Panc1 (cell line): ENCODE measurements around the gene BCL2L2. TPM values are rescaled to one million over a fixed set of nuclear protein-coding genes. Genes with fewer than 3 reads are reported as not detected.

ENCODE experiments used
- ATAC-seq: fragments of 200-7000 bp; cut with Tn5 transposase; 2 replicates; pipeline ENCODE4 v1.9.1; 2020; ENCODE audit warnings: mild to moderate bottlenecking, moderate library complexity
- BruUV-seq: library from RNA; stranded (reverse); fragments of 400-500 nt; replicated peaks from 2 replicates; lab custom pipeline; 2021; lab: Mats Ljungman, UMichigan
- CTCF ChIA-PET: fragments of 300-600 bp; sonication (Branson Sonifier 250); formaldehyde crosslinking; loops from one replicate; lab custom pipeline; 2022; ENCODE audit warnings: antibody characterized with exemption; lab: Charles Lee
- POLR2A ChIA-PET: fragments of 300-600 bp; sonication (Branson Sonifier 250); formaldehyde crosslinking; loops from one replicate; lab custom pipeline; 2022; ENCODE audit warnings: antibody characterized with exemption; lab: Charles Lee
- DNase-seq: peaks from one replicate; pipeline ENCODE4 v3.0.0-alpha.2; 2010; ENCODE audit warnings: low read depth, low spot score
- H3K27ac ChIP-seq: 2 replicates; pipeline ENCODE4 v1.5.1; 2011; ENCODE audit warnings: mild to moderate bottlenecking, low read length, inconsistent platforms
- H3K27me3 ChIP-seq: fragments of 200-500 bp; sonication (Bioruptor generic); 2 replicates; pipeline ENCODE4 v1.6.0; 2014; ENCODE audit warnings: low read length, inconsistent platforms; ENCODE audit not compliant: control insufficient read depth, insufficient read depth
- H3K36me3 ChIP-seq: fragments of 200-500 bp; sonication (Bioruptor generic); 2 replicates; pipeline ENCODE4 v1.5.1; 2014; ENCODE audit warnings: inconsistent platforms, mild to moderate bottlenecking, low read length, moderate library complexity; ENCODE audit not compliant: control insufficient read depth, insufficient read depth
- H3K4me1 ChIP-seq: 2 replicates; pipeline ENCODE4 v1.5.1; 2011; ENCODE audit warnings: inconsistent platforms, mild to moderate bottlenecking, low read length, moderate library complexity; ENCODE audit not compliant: control insufficient read depth, insufficient read depth
- H3K4me3 ChIP-seq, 2 experiments: 2 replicates each; pipeline ENCODE4 v1.5.1; 2011 to 2012; ENCODE audit warnings: low read depth in 2 of 2, low read length in 2 of 2, mild to moderate bottlenecking in 2 of 2, inconsistent platforms in 1 of 2, moderate library complexity in 1 of 2
- H3K9me3 ChIP-seq: fragments of 200-500 bp; sonication (Bioruptor generic); 2 replicates; pipeline ENCODE4 v1.5.1; 2014; ENCODE audit warnings: low read depth, mild to moderate bottlenecking, inconsistent platforms, low read length, moderate library complexity; ENCODE audit not compliant: control insufficient read depth, insufficient read depth
- POLR2AphosphoS5 ChIP-seq: IDR thresholded peaks from 2 replicates; pipeline ENCODE4 v1.6.1; 2012; ENCODE audit warnings: mild to moderate bottlenecking, low read depth, low read length, moderate library complexity
- SIN3A ChIP-seq: IDR thresholded peaks from 2 replicates; pipeline ENCODE4 v1.6.1; 2012; ENCODE audit warnings: low read depth, mild to moderate bottlenecking, low read length, moderate library complexity, borderline replicate concordance; ENCODE audit not compliant: insufficient read depth
- TCF7L2 ChIP-seq: IDR thresholded peaks from 2 replicates; pipeline ENCODE4 v1.6.1; 2011; ENCODE audit warnings: mild to moderate bottlenecking, low read depth, low read length, inconsistent platforms
- in situ Hi-C: cut with HindIII; loops from 2 replicates; pipeline ENCODE4 v1.10.0; 2016; ENCODE audit warnings: low sequenced_read_pairs, low pct_unique_long_range_greater_than_20kb
- intact Hi-C: fragments of 100-400 bp; cut with micrococcal nuclease; formaldehyde crosslinking; loops from one replicate; pipeline ENCODE4 v1.10.0; 2022; ENCODE audit not compliant: unreplicated experiment
- total RNA-seq: library from RNA; stranded (reverse); gene quantifications from one replicate; pipeline ENCODE4 v1.2.1, GENCODE V29; 2021; ENCODE audit not compliant: unreplicated experiment
- TF ChIP-seq, protein P1 (sequence below), 2 experiments: IDR thresholded peaks; 2 replicates each; pipeline ENCODE4 v1.6.1; 2011 to 2012; ENCODE audit warnings: low read depth in 2 of 2, control low read depth in 1 of 2, low read length in 1 of 2, mild to moderate bottlenecking in 1 of 2, moderate library complexity in 1 of 2; ENCODE audit not compliant: insufficient read depth in 1 of 2
- TF ChIP-seq, protein P2 (sequence below): fragments of 450-650 bp; IDR thresholded peaks from 2 replicates; pipeline ENCODE4 v1.5.1; 2017; ENCODE audit warnings: mild to moderate bottlenecking

The BCL2L2 gene
- total RNA-seq, 1 experiment from 2014 or later: 18.9 TPM

DNA sequence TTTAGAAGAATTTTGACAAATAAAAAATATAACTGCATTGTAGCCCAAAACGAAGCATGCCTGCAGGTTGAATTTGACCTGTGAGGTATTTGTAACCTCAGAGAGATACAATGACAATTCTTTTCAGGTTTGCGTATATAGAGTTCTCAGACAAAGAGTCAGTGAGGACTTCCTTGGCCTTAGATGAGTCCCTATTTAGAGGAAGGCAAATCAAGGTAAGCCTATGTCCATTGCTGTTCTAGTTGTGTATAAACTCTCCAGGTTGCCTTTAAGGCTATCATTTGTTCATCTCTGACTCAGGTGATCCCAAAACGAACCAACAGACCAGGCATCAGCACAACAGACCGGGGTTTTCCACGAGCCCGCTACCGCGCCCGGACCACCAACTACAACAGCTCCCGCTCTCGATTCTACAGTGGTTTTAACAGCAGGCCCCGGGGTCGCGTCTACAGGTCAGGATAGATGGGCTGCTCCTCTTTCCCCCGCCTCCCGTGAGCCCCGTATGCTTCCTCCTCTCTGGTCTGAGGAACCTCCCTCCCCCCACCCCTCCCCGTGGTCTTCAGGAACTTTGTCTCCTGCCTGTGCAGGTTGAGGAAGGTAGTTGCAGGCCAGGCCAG is 17.3 kb downstream of the BCL2L2 start:
- CTCF ChIA-PET: no interaction called here
- POLR2A ChIA-PET: no interaction called here
- no peak overlapping the region for H3K4me3 ChIP-seq
- peaks cover 21% of the 10 kb centered on the region for H3K36me3 ChIP-seq
- H3K9me3 ChIP-seq: no peaks in the 10 kb centered on the region
- TF ChIP-seq SIN3A (no peak), POLR2AphosphoS5 (no peak), TCF7L2 (no peak)
- TF ChIP-seq, protein P1, sequence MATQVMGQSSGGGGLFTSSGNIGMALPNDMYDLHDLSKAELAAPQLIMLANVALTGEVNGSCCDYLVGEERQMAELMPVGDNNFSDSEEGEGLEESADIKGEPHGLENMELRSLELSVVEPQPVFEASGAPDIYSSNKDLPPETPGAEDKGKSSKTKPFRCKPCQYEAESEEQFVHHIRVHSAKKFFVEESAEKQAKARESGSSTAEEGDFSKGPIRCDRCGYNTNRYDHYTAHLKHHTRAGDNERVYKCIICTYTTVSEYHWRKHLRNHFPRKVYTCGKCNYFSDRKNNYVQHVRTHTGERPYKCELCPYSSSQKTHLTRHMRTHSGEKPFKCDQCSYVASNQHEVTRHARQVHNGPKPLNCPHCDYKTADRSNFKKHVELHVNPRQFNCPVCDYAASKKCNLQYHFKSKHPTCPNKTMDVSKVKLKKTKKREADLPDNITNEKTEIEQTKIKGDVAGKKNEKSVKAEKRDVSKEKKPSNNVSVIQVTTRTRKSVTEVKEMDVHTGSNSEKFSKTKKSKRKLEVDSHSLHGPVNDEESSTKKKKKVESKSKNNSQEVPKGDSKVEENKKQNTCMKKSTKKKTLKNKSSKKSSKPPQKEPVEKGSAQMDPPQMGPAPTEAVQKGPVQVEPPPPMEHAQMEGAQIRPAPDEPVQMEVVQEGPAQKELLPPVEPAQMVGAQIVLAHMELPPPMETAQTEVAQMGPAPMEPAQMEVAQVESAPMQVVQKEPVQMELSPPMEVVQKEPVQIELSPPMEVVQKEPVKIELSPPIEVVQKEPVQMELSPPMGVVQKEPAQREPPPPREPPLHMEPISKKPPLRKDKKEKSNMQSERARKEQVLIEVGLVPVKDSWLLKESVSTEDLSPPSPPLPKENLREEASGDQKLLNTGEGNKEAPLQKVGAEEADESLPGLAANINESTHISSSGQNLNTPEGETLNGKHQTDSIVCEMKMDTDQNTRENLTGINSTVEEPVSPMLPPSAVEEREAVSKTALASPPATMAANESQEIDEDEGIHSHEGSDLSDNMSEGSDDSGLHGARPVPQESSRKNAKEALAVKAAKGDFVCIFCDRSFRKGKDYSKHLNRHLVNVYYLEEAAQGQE (IDR thresholded peaks at IDR 0.05; ENCODE audit: insufficient read depth in 1 of 2, low read depth in 2 of 2, low read length in 1 of 2): no peak
- TF ChIP-seq, protein P2, sequence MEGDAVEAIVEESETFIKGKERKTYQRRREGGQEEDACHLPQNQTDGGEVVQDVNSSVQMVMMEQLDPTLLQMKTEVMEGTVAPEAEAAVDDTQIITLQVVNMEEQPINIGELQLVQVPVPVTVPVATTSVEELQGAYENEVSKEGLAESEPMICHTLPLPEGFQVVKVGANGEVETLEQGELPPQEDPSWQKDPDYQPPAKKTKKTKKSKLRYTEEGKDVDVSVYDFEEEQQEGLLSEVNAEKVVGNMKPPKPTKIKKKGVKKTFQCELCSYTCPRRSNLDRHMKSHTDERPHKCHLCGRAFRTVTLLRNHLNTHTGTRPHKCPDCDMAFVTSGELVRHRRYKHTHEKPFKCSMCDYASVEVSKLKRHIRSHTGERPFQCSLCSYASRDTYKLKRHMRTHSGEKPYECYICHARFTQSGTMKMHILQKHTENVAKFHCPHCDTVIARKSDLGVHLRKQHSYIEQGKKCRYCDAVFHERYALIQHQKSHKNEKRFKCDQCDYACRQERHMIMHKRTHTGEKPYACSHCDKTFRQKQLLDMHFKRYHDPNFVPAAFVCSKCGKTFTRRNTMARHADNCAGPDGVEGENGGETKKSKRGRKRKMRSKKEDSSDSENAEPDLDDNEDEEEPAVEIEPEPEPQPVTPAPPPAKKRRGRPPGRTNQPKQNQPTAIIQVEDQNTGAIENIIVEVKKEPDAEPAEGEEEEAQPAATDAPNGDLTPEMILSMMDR: no peak
- intact Hi-C loops: loop anchor here (10.0 kb wide), 2 partner anchors 121 to 231 kb away; partner anchors contain the start of genes THTPA and ZFHX2
- in situ Hi-C loops: no loop called here
- peaks cover 7% of the 10 kb centered on the region for H3K4me1 ChIP-seq
- H3K27me3 ChIP-seq: no peaks in the 10 kb centered on the region
- no peak overlapping the region for H3K27ac ChIP-seq
- DNase-seq: no peak
- ATAC-seq: no peak
- no TSS peak for BruUV-seq

GRCh38 chr14:23324455-23324846 is 17.8 kb downstream of the BCL2L2 start:
- CTCF ChIA-PET: interaction anchor here (0.6 kb wide), 1 partner anchor 53 kb away, joined by 5 read pairs; no protein-coding TSS in a partner anchor
- intact Hi-C loops (loop anchor here (10.0 kb wide), 2 partner anchors 120 to 230 kb away; partner anchors contain the start of genes THTPA and ZFHX2), in situ Hi-C loops (no loop called here)
- Histone ChIP-seq H3K4me3 (no peak overlapping the region), H3K4me1 (peaks cover 7% of the 10 kb centered on the region), H3K9me3 (no peaks in the 10 kb centered on the region), H3K27ac (no peak overlapping the region), H3K36me3 (peaks cover 21% of the 10 kb centered on the region), H3K27me3 (no peaks in the 10 kb centered on the region)
- no peak for ATAC-seq
- POLR2A ChIA-PET: no interaction called here
- no peak for DNase-seq
- TF ChIP-seq TCF7L2 (no peak), POLR2AphosphoS5 (no peak), SIN3A (no peak)
- TF ChIP-seq, protein P1 (IDR thresholded peaks at IDR 0.05; ENCODE audit: insufficient read depth in 1 of 2, low read depth in 2 of 2, low read length in 1 of 2): no peak
- TF ChIP-seq, protein P2: no peak
- BruUV-seq: no TSS peak
